ENCODE results near the gene SLC9A9. TPM values are rescaled to one million over a fixed set of nuclear protein-coding genes. Genes with fewer than 3 reads are reported as not detected.

SLC9A9 gene
- total RNA-seq, 1 donor from 2014 or later = 3.0 TPM

- no peak for TF ChIP-seq CTCF (IDR thresholded peaks at IDR 0.05; ENCODE audit: insufficient read depth, low read length, poor library complexity, severe bottlenecking)
- no peak for DNase-seq (ENCODE audit: low read depth)
- H3K27me3 ChIP-seq (ENCODE audit: control insufficient read depth, insufficient read depth, low read length) = no peaks in the 10 kb centered on the region
Observed at GRCh38 chr3:143511174-143511879, 336.9 kb downstream of the SLC9A9 start.

GRCh38 chr3:143510601-143511000 lies 337.7 kb downstream of the SLC9A9 start:
- DNase-seq (ENCODE audit: low read depth) = no peak
- TF ChIP-seq CTCF (IDR thresholded peaks at IDR 0.05; ENCODE audit: insufficient read depth, low read length, poor library complexity, severe bottlenecking) = no peak
- Histone ChIP-seq H3K4me3 (ENCODE audit: low read depth, low read length) (no peak overlapping the region), H3K36me3 (ENCODE audit: control insufficient read depth, insufficient read depth, low read length) (no peaks in the 10 kb centered on the region), H3K27me3 (ENCODE audit: control insufficient read depth, insufficient read depth, low read length) (no peaks in the 10 kb centered on the region)

More at GRCh38 chr3:143511174-143511879, 336.9 kb downstream of the SLC9A9 start:
- H3K36me3 ChIP-seq (ENCODE audit: control insufficient read depth, insufficient read depth, low read length) = no peaks in the 10 kb centered on the region
- no peak overlapping the region for H3K4me3 ChIP-seq (ENCODE audit: low read depth, low read length)

- Histone ChIP-seq H3K36me3 (ENCODE audit: control insufficient read depth, insufficient read depth, low read length) (no peaks in the 10 kb centered on the region), H3K27me3 (ENCODE audit: control insufficient read depth, insufficient read depth, low read length) (no peaks in the 10 kb centered on the region), H3K4me3 (ENCODE audit: low read depth, low read length) (no peak overlapping the region)
- peak; percentile 63 for DNase-seq (ENCODE audit: low read depth)
- no peak for TF ChIP-seq CTCF (IDR thresholded peaks at IDR 0.05; ENCODE audit: insufficient read depth, low read length, poor library complexity, severe bottlenecking)
Observed at GRCh38 chr3:143507735-143508580, 340.3 kb downstream of the SLC9A9 start.

GRCh38 chr3:143506190-143506589 lies 342.1 kb downstream of the SLC9A9 start:
- no peak for TF ChIP-seq CTCF (IDR thresholded peaks at IDR 0.05; ENCODE audit: insufficient read depth, low read length, poor library complexity, severe bottlenecking)
- DNase-seq (ENCODE audit: low read depth) = no peak
- Histone ChIP-seq H3K27me3 (ENCODE audit: control insufficient read depth, insufficient read depth, low read length) (no peaks in the 10 kb centered on the region), H3K4me3 (ENCODE audit: low read depth, low read length) (no peak overlapping the region), H3K36me3 (ENCODE audit: control insufficient read depth, insufficient read depth, low read length) (no peaks in the 10 kb centered on the region)

GRCh38 chr3:143503325-143503885 lies 344.9 kb downstream of the SLC9A9 start:
- Histone ChIP-seq H3K36me3 (ENCODE audit: control insufficient read depth, insufficient read depth, low read length) (no peaks in the 10 kb centered on the region), H3K4me3 (ENCODE audit: low read depth, low read length) (no peak overlapping the region), H3K27me3 (ENCODE audit: control insufficient read depth, insufficient read depth, low read length) (no peaks in the 10 kb centered on the region)
- no peak for TF ChIP-seq CTCF (IDR thresholded peaks at IDR 0.05; ENCODE audit: insufficient read depth, low read length, poor library complexity, severe bottlenecking)
- DNase-seq (ENCODE audit: low read depth) = no peak
